DOHH2 (cell line): ENCODE results near the gene DEF6.

Experiments used
- H3F3A ChIP-seq: fragments of 200-600 bp; sonication (generic), shearing (Covaris generic); 2 replicates; pipeline ENCODE4 v1.6.0; 2016; ENCODE audit warnings: antibody characterized with exemption, mild to moderate bottlenecking; ENCODE audit not compliant: control insufficient read depth, insufficient read depth
- H3K27ac ChIP-seq: fragments of 200-600 bp; sonication (generic); 2 replicates; pipeline ENCODE4 v1.5.1; 2014; ENCODE audit warnings: low read depth, mild to moderate bottlenecking, low read length, moderate library complexity
- H3K27me3 ChIP-seq: fragments of 200-600 bp; sonication (generic); 2 replicates; pipeline ENCODE4 v1.6.1; 2014; ENCODE audit warnings: mild to moderate bottlenecking, low read length, mixed read lengths; ENCODE audit not compliant: control insufficient read depth
- H3K36me3 ChIP-seq: fragments of 200-600 bp; sonication (generic); 2 replicates; pipeline ENCODE4 v1.6.1; 2014; ENCODE audit warnings: mild to moderate bottlenecking, low read length, moderate library complexity, mixed read lengths; ENCODE audit not compliant: control insufficient read depth
- H3K4me1 ChIP-seq: fragments of 200-600 bp; sonication (generic); 2 replicates; pipeline ENCODE4 v1.6.1; 2014; ENCODE audit warnings: mild to moderate bottlenecking, low read length, mixed read lengths; ENCODE audit not compliant: control insufficient read depth
- H3K4me2 ChIP-seq: fragments of 200-600 bp; sonication (generic); 2 replicates; pipeline ENCODE4 v1.6.0; 2014; ENCODE audit warnings: mild to moderate bottlenecking, low read length, moderate library complexity
- H3K4me3 ChIP-seq: fragments of 200-600 bp; sonication (generic); 2 replicates; pipeline ENCODE4 v1.5.1; 2014; ENCODE audit warnings: mild to moderate bottlenecking, low read length, mixed read lengths
- H3K79me2 ChIP-seq: fragments of 200-600 bp; sonication (generic); 2 replicates; pipeline ENCODE4 v1.6.1; 2014; ENCODE audit warnings: mild to moderate bottlenecking, low read length, mixed read lengths; ENCODE audit not compliant: control insufficient read depth
- H3K9me2 ChIP-seq: fragments of 200-600 bp; sonication (generic); replicated peaks from 2 replicates; pipeline ENCODE4 v1.6.1; 2014; ENCODE audit warnings: mild to moderate bottlenecking, low read length, mixed read lengths; ENCODE audit not compliant: control insufficient read depth
- H3K9me3 ChIP-seq: fragments of 200-600 bp; sonication (generic); 2 replicates; pipeline ENCODE4 v1.6.1; 2014; ENCODE audit warnings: antibody characterized with exemption, low read length, mixed read lengths; ENCODE audit not compliant: control insufficient read depth, insufficient read depth
- H4K20me1 ChIP-seq: fragments of 200-600 bp; sonication (generic); 2 replicates; pipeline ENCODE4 v1.6.0; 2014; ENCODE audit warnings: low read depth, mild to moderate bottlenecking, antibody characterized with exemption, low read length, moderate library complexity; ENCODE audit not compliant: control insufficient read depth, insufficient read depth
- EZH2phosphoT487 ChIP-seq: fragments of 200-600 bp; sonication (generic); IDR thresholded peaks from 2 replicates; pipeline ENCODE4 v1.6.1; 2017; ENCODE audit warnings: borderline replicate concordance, mild to moderate bottlenecking, antibody characterized with exemption, low read length, moderate library complexity, mixed read lengths
- TF ChIP-seq, protein P1 (sequence below): fragments of 200-600 bp; sonication (generic); IDR thresholded peaks from one replicate; pipeline ENCODE4 v1.5.1; 2014; ENCODE audit warnings: antibody characterized with exemption, mild to moderate bottlenecking, low read depth, low read length; ENCODE audit not compliant: poor library complexity, severe bottlenecking

DEF6 gene

GRCh38 chr6:35312076-35312800, 14.6 kb downstream of the DEF6 start:
- no peak for TF ChIP-seq EZH2phosphoT487
- TF ChIP-seq, protein P1, sequence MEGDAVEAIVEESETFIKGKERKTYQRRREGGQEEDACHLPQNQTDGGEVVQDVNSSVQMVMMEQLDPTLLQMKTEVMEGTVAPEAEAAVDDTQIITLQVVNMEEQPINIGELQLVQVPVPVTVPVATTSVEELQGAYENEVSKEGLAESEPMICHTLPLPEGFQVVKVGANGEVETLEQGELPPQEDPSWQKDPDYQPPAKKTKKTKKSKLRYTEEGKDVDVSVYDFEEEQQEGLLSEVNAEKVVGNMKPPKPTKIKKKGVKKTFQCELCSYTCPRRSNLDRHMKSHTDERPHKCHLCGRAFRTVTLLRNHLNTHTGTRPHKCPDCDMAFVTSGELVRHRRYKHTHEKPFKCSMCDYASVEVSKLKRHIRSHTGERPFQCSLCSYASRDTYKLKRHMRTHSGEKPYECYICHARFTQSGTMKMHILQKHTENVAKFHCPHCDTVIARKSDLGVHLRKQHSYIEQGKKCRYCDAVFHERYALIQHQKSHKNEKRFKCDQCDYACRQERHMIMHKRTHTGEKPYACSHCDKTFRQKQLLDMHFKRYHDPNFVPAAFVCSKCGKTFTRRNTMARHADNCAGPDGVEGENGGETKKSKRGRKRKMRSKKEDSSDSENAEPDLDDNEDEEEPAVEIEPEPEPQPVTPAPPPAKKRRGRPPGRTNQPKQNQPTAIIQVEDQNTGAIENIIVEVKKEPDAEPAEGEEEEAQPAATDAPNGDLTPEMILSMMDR: no peak
- Histone ChIP-seq H3K9me3 (no peaks in the 10 kb centered on the region), H3K36me3 (peaks cover 26% of the 10 kb centered on the region), H3K27ac (peak overlapping the region; percentile 71), H3K4me2 (peak overlapping the region; percentile 77), H3K4me1 (peaks cover 47% of the 10 kb centered on the region), H3K4me3 (peak overlapping the region; percentile 62), H4K20me1 (no peaks in the 10 kb centered on the region), H3K79me2 (0 out of 2 replicates have a peak, but pooled peaks cover 3% of the 10 kb centered on the region), H3K9me2 (no peaks in the 10 kb centered on the region), H3K27me3 (no peaks in the 10 kb centered on the region), H3F3A (peaks cover 13% of the 10 kb centered on the region)

- H3K27me3 ChIP-seq: no peaks in the 10 kb centered on the region
- TF ChIP-seq EZH2phosphoT487: no peak
- TF ChIP-seq, protein P1: no peak
- no peaks in the 10 kb centered on the region for H4K20me1 ChIP-seq
- no peaks in the 10 kb centered on the region for H3K9me3 ChIP-seq
- H3K4me1 ChIP-seq: peaks cover 47% of the 10 kb centered on the region
- H3K4me2 ChIP-seq: peak overlapping the region; percentile 77; the same call in 1 of the 2 replicates
- no peak overlapping the region for H3K4me3 ChIP-seq
- H3K27ac ChIP-seq: no peak overlapping the region
- 0 out of 2 replicates have a peak, but pooled peaks cover 3% of the 10 kb centered on the region for H3K79me2 ChIP-seq
- H3F3A ChIP-seq: peaks cover 13% of the 10 kb centered on the region
- peaks cover 31% of the 10 kb centered on the region for H3K36me3 ChIP-seq
- H3K9me2 ChIP-seq: no peaks in the 10 kb centered on the region
Measured at GRCh38 chr6:35312807-35313206, 15.2 kb downstream of the DEF6 start.

- no peak overlapping the region for H3K4me3 ChIP-seq
- no peak overlapping the region for H3K27ac ChIP-seq
- H4K20me1 ChIP-seq: no peaks in the 10 kb centered on the region
- H3K36me3 ChIP-seq: peaks cover 53% of the 10 kb centered on the region
- H3K4me2 ChIP-seq: no peak overlapping the region
- no peak for TF ChIP-seq EZH2phosphoT487
- TF ChIP-seq, protein P1: no peak
- H3K4me1 ChIP-seq: peaks cover 12% of the 10 kb centered on the region
- H3K9me2 ChIP-seq: no peaks in the 10 kb centered on the region
- H3K9me3 ChIP-seq: no peaks in the 10 kb centered on the region
- no peaks in the 10 kb centered on the region for H3K27me3 ChIP-seq
- H3K79me2 ChIP-seq: no peaks in the 10 kb centered on the region
- H3F3A ChIP-seq: peaks cover 10% of the 10 kb centered on the region
Measured at GRCh38 chr6:35317483-35318195, 20.0 kb downstream of the DEF6 start.
